NB4 (cell line): ENCODE results near the gene VPS36.
"Not testable (repeated sequence)": the region's sequence is repeated elsewhere in the genome, so short reads cannot be mapped to it uniquely, and the experiment has no call there.

Experiments used
- DNase-seq: peaks from one replicate; pipeline ENCODE4 v3.0.0; 2010; ENCODE audit warnings: low read depth
- H3K4me3 ChIP-seq: one replicate; pipeline ENCODE4 v1.5.1; 2011; ENCODE audit warnings: mild to moderate bottlenecking, low read depth, low read length, moderate library complexity
- MYC ChIP-seq: IDR thresholded peaks from 2 replicates; pipeline ENCODE4 v1.6.1; 2011; ENCODE audit warnings: low read depth, low read length
- POLR2A ChIP-seq: IDR thresholded peaks from 2 replicates; pipeline ENCODE4 v1.6.1; 2011; ENCODE audit warnings: mild to moderate bottlenecking; ENCODE audit not compliant: insufficient read length; ENCODE audit errors: extremely low read depth
- TF ChIP-seq, protein P1 (sequence below): IDR thresholded peaks from one replicate; pipeline ENCODE4 v1.5.1; 2012; ENCODE audit warnings: low read depth, low read length
- TF ChIP-seq, protein P2 (sequence below): IDR thresholded peaks from 2 replicates; pipeline ENCODE4 v1.6.1; 2011; ENCODE audit warnings: low read depth, low read length

VPS36 gene

DNA sequence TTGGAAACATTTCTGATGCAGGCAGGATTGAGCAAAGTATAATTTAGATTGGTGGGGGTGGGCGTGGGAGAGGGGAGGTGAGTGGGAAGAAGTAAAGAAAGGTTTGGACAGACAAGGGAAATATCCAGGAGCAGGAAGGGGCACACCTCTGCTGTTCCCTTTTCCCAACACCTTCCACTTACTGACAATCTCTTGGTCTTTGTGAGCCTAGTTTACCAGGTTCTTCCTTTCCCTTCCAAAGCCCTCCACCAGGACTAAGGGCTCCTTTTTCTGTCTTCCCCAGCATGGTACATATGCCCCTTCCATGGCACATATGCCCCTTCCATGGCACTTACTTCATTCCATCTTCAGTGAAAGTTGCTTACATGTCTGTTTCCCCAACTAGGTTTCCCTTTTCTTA lies 38.3 kb downstream of the VPS36 start:
- no peak overlapping the region for H3K4me3 ChIP-seq
- TF ChIP-seq MYC (no peak), POLR2A (no peak)
- TF ChIP-seq, protein P1, sequence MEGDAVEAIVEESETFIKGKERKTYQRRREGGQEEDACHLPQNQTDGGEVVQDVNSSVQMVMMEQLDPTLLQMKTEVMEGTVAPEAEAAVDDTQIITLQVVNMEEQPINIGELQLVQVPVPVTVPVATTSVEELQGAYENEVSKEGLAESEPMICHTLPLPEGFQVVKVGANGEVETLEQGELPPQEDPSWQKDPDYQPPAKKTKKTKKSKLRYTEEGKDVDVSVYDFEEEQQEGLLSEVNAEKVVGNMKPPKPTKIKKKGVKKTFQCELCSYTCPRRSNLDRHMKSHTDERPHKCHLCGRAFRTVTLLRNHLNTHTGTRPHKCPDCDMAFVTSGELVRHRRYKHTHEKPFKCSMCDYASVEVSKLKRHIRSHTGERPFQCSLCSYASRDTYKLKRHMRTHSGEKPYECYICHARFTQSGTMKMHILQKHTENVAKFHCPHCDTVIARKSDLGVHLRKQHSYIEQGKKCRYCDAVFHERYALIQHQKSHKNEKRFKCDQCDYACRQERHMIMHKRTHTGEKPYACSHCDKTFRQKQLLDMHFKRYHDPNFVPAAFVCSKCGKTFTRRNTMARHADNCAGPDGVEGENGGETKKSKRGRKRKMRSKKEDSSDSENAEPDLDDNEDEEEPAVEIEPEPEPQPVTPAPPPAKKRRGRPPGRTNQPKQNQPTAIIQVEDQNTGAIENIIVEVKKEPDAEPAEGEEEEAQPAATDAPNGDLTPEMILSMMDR: no peak
- TF ChIP-seq, protein P2, sequence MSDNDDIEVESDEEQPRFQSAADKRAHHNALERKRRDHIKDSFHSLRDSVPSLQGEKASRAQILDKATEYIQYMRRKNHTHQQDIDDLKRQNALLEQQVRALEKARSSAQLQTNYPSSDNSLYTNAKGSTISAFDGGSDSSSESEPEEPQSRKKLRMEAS: no peak
- DNase-seq: no peak

DNA sequence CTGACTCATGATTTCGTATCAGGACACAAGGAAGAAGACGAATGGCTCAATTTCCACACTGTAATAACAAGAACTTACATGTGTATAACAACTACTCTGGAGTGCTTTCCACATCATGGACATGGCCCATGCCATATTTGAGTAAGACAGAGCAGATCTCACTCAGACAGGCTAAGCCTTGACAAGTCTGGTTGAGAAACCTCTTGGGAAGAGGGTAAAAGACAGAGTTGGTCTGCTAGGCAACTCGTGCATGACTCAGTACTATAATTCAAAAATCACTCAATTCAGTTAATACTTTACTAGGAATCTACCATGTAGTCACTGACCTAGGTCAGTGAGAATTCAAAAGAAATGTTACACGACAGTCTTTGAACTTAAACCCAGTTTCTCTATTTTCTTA lies 38.8 kb downstream of the VPS36 start:
- TF ChIP-seq MYC: no peak
- TF ChIP-seq POLR2A: no peak
- TF ChIP-seq, protein P2: no peak
- no peak overlapping the region for H3K4me3 ChIP-seq
- no peak for DNase-seq

DNA sequence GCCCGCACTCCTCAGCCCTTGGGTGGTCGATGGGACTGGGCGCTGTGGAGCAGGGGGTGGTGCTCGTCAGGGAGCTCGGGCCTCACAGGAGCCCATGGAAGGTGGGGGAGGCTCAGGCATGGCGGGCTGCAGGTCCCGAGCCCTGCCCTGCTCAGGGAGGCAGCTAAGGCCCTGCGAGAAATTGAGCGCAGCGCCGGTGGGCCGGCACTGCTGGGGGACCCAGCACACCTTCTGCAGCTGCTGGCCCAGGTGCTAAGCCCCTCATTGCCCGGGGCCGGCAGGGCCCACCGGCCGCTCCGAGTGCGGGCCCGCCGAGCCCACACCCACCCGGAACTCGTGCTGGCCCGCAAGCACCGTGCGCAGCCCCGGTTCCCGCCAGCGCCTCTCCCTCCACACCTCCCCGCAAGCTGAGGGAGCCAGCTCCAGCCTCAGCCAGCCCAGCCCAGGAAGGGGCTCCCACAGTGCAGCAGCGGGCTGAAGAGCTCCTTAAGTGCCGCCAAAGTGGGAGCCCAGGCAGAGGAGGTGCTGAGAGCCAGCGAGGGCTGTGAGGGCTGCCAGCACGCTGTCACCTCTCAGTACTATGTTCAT lies 42.3 kb downstream of the VPS36 start:
- not testable (repeated sequence) for DNase-seq, H3K4me3 ChIP-seq

DNA sequence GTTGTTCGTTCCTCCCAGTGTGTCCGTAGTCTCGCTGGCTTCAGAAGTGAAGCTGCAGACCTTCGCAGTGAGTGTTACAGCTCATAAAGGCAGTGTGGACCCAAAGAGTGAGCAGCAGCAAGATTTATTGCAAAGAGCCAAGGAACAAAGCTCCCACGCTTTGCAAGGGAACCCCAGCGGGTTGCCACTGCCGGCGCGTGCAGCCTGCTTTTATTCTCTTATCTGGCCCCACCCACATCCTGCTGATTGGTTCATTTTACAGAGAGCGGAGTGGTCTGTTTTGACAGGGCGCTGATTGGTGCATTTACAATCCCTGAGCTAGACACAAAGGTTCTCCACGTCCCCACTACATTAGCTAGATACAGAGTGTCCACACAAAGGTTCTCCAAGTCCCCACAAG lies 43.0 kb downstream of the VPS36 start:
- H3K4me3 ChIP-seq, DNase-seq: not testable (repeated sequence)

DNA sequence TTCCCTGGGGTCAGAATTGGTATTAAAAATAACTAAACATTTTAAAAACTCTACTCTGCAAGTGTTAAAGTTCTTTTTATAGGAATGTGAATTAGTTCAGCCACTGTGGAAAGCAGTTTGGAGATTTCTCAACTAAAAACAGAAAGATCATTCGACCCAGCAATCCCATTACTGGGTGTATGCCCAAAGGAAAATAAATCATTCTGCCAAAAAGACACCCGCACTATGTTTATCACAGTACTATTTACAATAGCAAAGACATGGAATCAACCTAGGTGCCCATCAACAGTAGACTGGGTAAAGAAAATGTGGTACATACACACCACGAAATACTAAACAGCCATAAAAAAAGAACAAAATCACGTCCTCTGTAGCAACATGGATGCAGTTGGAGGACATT lies 43.8 kb downstream of the VPS36 start:
- no peak overlapping the region for H3K4me3 ChIP-seq
- no peak for DNase-seq
- TF ChIP-seq, protein P1: no peak
- TF ChIP-seq, protein P2: no peak
- TF ChIP-seq POLR2A: no peak
- TF ChIP-seq MYC: no peak

DNA sequence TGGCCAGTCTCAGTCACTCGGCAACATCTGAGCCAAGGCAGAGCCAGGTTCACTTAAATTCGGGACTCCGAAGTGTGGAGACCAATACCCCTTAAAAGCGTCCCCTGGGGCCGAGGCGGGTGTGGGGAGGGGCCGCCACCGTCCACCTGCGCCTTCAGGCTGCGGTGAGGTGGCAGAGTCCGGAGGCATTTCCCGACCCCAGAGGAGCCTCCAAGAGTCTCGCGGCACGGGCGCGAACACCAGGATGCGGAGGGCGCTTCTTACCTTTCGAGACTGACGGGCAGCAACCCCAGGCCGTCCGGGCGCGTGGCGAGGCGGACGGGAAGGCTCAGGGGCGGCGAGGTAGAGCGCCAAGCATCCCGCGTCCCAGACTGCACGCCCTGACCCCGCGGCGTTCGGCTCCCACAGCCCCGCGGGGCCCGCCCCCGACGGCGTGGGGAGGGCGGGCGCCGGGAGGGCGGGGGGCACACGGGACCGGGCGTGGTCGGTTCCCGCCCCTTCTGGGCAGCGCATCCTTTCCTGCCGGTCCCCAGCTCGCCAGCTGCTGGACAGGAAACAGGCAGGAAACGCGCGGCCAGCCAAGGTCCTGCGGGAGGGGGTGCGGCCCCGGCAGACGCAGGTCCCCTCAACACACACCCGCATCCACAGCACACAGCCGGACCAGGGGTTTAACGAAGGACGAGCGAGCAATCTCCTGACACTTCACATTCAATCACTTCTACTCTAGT lies 44.5 kb downstream of the VPS36 start, which contains the start of gene THSD1:
Gene THSD1 (minus strand): TSS at position 406 of the 728 bp plus-strand sequence. CDS start 3,572 bp downstream, outside the sequence.
- peak within 1 kb of the TSS; percentile 13 for H3K4me3 ChIP-seq
- DNase-seq: peak; percentile 44
- TF ChIP-seq MYC: no peak
- TF ChIP-seq, protein P1: no peak
- TF ChIP-seq POLR2A: no peak
- TF ChIP-seq, protein P2: no peak

DNA sequence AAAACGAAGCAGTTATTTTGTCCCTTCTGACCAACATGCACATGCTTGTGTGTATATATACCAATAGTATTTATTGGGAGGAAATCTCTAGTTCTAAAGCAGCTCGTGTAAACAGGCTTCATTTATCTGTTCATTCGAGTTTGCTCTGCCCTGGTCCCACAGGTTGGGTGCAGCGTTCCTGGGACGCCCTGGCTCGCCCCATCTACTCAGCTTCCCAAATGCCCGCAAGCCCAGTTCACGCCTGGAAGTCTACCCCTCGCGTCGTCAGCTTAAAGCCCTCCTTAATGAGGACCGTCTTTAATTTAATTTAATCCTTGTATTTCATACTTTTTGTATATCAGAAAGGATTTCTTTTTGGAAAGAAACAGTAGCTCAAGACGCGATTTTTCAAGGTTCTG lies 45.1 kb downstream of the VPS36 start:
- TF ChIP-seq POLR2A (no peak), MYC (no peak)
- TF ChIP-seq, protein P2: no peak
- TF ChIP-seq, protein P1: no peak
- DNase-seq: no peak
- no peak overlapping the region for H3K4me3 ChIP-seq
